Stimulated activated CD8-positive, alpha-beta memory T cell treated with anti-CD3 and anti-CD28 coated beads, Interleukin-2, amount 100 ng/mL, for 1 hour (primary cell): ENCODE results near the gene TMEM37.

Experiments used
- DNase-seq, 2 donors: peaks; one replicate each; pipeline ENCODE4 v3.0.0-alpha.2; 2020; ENCODE audit warnings: low read depth in 2 of 2

TMEM37 gene

GRCh38 chr2:119478188-119478977, 46.7 kb downstream of the TMEM37 start:
- DNase-seq = no peak

GRCh38 chr2:119478978-119479295, 47.3 kb downstream of the TMEM37 start:
- DNase-seq = no peak

- no peak for DNase-seq
These were observed 48.5 kb downstream of the TMEM37 start for GRCh38 chr2:119480184-119480583.

DNA sequence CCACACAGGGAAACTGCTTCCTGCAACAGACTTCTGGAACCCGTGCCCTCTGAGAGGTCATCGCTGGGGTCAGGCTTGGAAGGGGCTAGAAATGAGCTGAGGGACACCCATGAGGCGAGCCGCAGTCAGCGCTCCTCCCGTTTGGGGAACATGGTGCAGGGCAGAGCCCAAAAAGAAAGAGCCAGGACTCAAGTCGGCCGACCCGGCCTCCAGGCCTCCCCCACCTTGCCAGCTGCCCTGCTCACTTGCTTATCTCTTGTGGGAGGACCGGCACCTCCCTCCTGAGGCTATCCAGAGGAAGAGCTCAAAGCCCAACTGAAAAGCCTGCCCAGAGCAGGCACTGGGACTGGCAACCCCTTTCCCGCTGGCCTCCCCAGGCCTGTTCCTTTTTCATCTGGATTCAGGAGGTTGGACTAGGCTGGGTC, 49.1 kb downstream of the TMEM37 start:
- DNase-seq = no peak

- no peak for DNase-seq
These were observed 50.1 kb downstream of the TMEM37 start for GRCh38 chr2:119481501-119482455.

- DNase-seq = no peak
These were observed 51.1 kb downstream of the TMEM37 start for GRCh38 chr2:119482481-119483394.

- no peak for DNase-seq
These were observed 51.7 kb downstream of the TMEM37 start for GRCh38 chr2:119483395-119483753.

GRCh38 chr2:119483896-119484718, 52.5 kb downstream of the TMEM37 start:
- no peak for DNase-seq

- no peak for DNase-seq
These were observed 53.2 kb downstream of the TMEM37 start for GRCh38 chr2:119484834-119485233.

- no peak for DNase-seq
These were observed 53.9 kb downstream of the TMEM37 start for GRCh38 chr2:119485336-119486110.

GRCh38 chr2:119486196-119486827, 54.7 kb downstream of the TMEM37 start:
- DNase-seq = no peak

DNA sequence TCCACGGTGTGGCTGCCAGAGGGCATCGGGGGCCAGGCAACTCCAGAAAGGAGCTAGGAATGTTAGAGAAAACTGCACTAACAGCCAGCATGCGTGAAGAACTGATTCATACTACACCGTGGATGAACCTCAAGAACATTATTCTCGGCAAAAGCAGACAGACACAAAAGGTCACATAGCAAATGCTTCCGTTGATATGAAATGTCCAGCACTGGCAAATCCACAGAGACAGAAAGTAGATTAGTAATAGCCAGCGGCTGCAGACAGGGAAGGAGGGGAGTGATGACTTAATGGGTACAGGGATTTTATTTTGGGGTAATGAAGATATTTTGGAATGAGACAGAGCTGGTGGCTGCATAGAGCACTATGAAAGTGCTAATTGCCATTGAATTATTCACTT, 55.2 kb downstream of the TMEM37 start:
- DNase-seq = no peak

GRCh38 chr2:119487434-119488244, 56.0 kb downstream of the TMEM37 start:
- no peak for DNase-seq
